Upper lobe of right lung (tissue), 1 donor: ENCODE measurements around the gene NMRK1. TPM values are rescaled to one million over a fixed set of nuclear protein-coding genes. Genes with fewer than 3 reads are reported as not detected.

Experiments used
- ATAC-seq: fragments of 200-7000 bp; cut with Tn5 transposase; one replicate; pipeline ENCODE4 v1.9.1; 2020; ENCODE audit warnings: mild to moderate bottlenecking, moderate library complexity
- DNase-seq: peaks from one replicate; pipeline ENCODE4 v3.0.0-alpha.2; 2020
- H3K27ac ChIP-seq: fragments of 200-600 bp; one replicate; pipeline ENCODE4 v1.8.0; 2022
- H3K27me3 ChIP-seq: fragments of 200-600 bp; one replicate; pipeline ENCODE4 v1.8.0; 2022; ENCODE audit warnings: mild to moderate bottlenecking
- H3K36me3 ChIP-seq: fragments of 200-600 bp; one replicate; pipeline ENCODE4 v1.8.0; 2022
- H3K4me1 ChIP-seq: fragments of 200-600 bp; one replicate; pipeline ENCODE4 v1.8.0; 2022
- H3K4me3 ChIP-seq: fragments of 200-600 bp; one replicate; pipeline ENCODE4 v1.8.0; 2022; ENCODE audit warnings: mild to moderate bottlenecking
- H3K9me3 ChIP-seq: fragments of 200-600 bp; one replicate; pipeline ENCODE4 v1.8.0; 2022
- CTCF ChIP-seq: fragments of 200-600 bp; IDR thresholded peaks from one replicate; pipeline ENCODE4 v1.8.0; 2022; ENCODE audit warnings: antibody characterized with exemption
- intact Hi-C: fragments of 100-400 bp; cut with DNase I; formaldehyde crosslinking; loops from one replicate; pipeline ENCODE4 v1.11.0; 2022
- total RNA-seq: library from RNA; stranded (reverse); fragmentation: NEBNext Ultra II Directional; extraction: Animal tissue kit (Norgen Biotek cat#: 25700); gene quantifications from one replicate; pipeline ENCODE4 v1.2.1, GENCODE V29; 2021
- donor health status: DM: no; HTN: yes; CAD: no; lungs with severe emphysema.

The NMRK1 gene
- total RNA-seq, 1 donor from 2014 or later = 40.4 TPM

- ATAC-seq = no peak
Measured at GRCh38 chr9:75063556-75064305, 24.2 kb downstream of the NMRK1 start.

GRCh38 chr9:75061169-75061568 lies 26.8 kb downstream of the NMRK1 start:
- intact Hi-C loops = no loop called here
- ATAC-seq = no peak
- TF ChIP-seq CTCF = no peak
- no peak for DNase-seq
- peaks cover 41% of the 10 kb centered on the region for H3K36me3 ChIP-seq
- H3K4me1 ChIP-seq = no peaks in the 10 kb centered on the region
- no peak overlapping the region for H3K27ac ChIP-seq
- no peak overlapping the region for H3K4me3 ChIP-seq
- H3K27me3 ChIP-seq = no peaks in the 10 kb centered on the region
- no peaks in the 10 kb centered on the region for H3K9me3 ChIP-seq

More at GRCh38 chr9:75063556-75064305, 24.2 kb downstream of the NMRK1 start:
- no peaks in the 10 kb centered on the region for H3K27me3 ChIP-seq
- H3K27ac ChIP-seq = no peak overlapping the region
- no peak for TF ChIP-seq CTCF
- H3K4me3 ChIP-seq = no peak overlapping the region
- intact Hi-C loops = no loop called here
- peaks cover 57% of the 10 kb centered on the region for H3K36me3 ChIP-seq
- DNase-seq = no peak
- no peaks in the 10 kb centered on the region for H3K9me3 ChIP-seq
- H3K4me1 ChIP-seq = no peaks in the 10 kb centered on the region

GRCh38 chr9:75054368-75055001 lies 33.5 kb downstream of the NMRK1 start:
- TF ChIP-seq CTCF = no peak
- Histone ChIP-seq H3K9me3 (no peaks in the 10 kb centered on the region), H3K36me3 (no peaks in the 10 kb centered on the region), H3K27me3 (no peaks in the 10 kb centered on the region), H3K4me3 (no peak overlapping the region), H3K4me1 (no peaks in the 10 kb centered on the region), H3K27ac (no peak overlapping the region)
- no peak for ATAC-seq
- intact Hi-C loops = no loop called here
- DNase-seq = no peak

GRCh38 chr9:75053869-75054268 lies 34.1 kb downstream of the NMRK1 start:
- Histone ChIP-seq H3K27me3 (no peaks in the 10 kb centered on the region), H3K4me1 (no peaks in the 10 kb centered on the region), H3K4me3 (no peak overlapping the region), H3K27ac (no peak overlapping the region), H3K9me3 (no peaks in the 10 kb centered on the region), H3K36me3 (no peaks in the 10 kb centered on the region)
- no peak for ATAC-seq
- no peak for DNase-seq
- intact Hi-C loops = no loop called here
- no peak for TF ChIP-seq CTCF

- DNase-seq = no peak
- no peaks in the 10 kb centered on the region for H3K36me3 ChIP-seq
- no peak overlapping the region for H3K27ac ChIP-seq
- no peaks in the 10 kb centered on the region for H3K27me3 ChIP-seq
- ATAC-seq = no peak
- no peaks in the 10 kb centered on the region for H3K4me1 ChIP-seq
- TF ChIP-seq CTCF = no peak
- H3K4me3 ChIP-seq = no peak overlapping the region
- intact Hi-C loops = no loop called here
- no peaks in the 10 kb centered on the region for H3K9me3 ChIP-seq
Measured at GRCh38 chr9:75051285-75051684, 36.7 kb downstream of the NMRK1 start.
